Measurements from ENCODE around the gene IGF1R.

The IGF1R gene

DNA sequence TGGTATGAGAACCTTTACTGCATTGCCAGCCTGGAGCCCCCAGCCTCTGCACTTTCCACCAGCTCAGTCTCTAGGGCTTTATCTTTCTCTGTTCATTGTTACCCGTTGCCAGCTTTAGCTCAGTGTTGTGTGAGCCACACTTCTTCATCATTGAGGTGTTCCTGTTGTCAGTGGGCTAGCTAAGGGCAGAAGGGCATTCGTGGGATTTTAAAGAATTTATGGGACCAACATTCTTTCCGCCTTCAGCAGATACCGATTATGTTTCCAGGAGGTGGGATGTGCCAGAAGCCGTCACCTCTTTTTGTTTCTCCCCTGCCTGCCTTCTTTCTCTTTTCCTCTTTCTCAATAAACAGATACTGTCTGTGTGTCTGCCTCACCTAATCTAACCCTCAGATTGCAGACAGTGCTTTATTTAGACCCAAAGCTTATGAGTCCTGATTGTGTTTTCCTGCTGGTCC, 294.7 kb downstream of the IGF1R start:
- H3K4me3 ChIP-seq (ENCODE audit: low read depth, low read length): no peak overlapping the region
- TF ChIP-seq, protein P1, sequence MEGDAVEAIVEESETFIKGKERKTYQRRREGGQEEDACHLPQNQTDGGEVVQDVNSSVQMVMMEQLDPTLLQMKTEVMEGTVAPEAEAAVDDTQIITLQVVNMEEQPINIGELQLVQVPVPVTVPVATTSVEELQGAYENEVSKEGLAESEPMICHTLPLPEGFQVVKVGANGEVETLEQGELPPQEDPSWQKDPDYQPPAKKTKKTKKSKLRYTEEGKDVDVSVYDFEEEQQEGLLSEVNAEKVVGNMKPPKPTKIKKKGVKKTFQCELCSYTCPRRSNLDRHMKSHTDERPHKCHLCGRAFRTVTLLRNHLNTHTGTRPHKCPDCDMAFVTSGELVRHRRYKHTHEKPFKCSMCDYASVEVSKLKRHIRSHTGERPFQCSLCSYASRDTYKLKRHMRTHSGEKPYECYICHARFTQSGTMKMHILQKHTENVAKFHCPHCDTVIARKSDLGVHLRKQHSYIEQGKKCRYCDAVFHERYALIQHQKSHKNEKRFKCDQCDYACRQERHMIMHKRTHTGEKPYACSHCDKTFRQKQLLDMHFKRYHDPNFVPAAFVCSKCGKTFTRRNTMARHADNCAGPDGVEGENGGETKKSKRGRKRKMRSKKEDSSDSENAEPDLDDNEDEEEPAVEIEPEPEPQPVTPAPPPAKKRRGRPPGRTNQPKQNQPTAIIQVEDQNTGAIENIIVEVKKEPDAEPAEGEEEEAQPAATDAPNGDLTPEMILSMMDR (IDR thresholded peaks at IDR 0.05; ENCODE audit: low read depth, low read length, missing control alignments): no peak
- DNase-seq (ENCODE audit: low read depth): no peak

DNA sequence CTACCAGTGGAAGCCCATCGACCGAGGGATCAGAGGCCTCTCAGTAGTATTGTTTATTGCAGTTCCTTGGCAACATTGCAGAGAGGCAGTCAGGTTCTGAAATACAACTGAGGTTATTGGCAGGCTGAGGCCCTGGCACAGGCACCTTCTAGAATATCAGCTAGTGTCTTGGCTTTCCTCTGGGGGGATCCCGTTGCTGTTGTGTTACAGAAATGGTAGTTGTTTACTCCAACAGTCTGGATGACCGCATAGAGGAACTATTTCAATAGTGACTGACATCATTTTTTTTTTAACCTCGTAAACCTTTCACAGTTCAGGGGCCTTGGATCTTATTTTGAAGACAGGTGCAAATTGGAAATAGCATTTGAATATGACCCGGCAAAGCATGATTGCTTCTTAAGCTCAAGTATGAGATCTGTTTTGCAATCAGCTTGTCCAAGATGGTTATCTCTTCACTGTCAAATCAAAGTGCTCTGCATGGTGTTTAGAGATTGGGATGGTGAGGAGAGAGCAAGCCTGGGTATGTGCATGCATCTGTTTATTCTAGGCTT, 295.3 kb downstream of the IGF1R start:
- TF ChIP-seq, protein P1 (IDR thresholded peaks at IDR 0.05; ENCODE audit: low read depth, low read length, missing control alignments): no peak
- DNase-seq (ENCODE audit: low read depth): no peak
- no peak overlapping the region for H3K4me3 ChIP-seq (ENCODE audit: low read depth, low read length)

DNA sequence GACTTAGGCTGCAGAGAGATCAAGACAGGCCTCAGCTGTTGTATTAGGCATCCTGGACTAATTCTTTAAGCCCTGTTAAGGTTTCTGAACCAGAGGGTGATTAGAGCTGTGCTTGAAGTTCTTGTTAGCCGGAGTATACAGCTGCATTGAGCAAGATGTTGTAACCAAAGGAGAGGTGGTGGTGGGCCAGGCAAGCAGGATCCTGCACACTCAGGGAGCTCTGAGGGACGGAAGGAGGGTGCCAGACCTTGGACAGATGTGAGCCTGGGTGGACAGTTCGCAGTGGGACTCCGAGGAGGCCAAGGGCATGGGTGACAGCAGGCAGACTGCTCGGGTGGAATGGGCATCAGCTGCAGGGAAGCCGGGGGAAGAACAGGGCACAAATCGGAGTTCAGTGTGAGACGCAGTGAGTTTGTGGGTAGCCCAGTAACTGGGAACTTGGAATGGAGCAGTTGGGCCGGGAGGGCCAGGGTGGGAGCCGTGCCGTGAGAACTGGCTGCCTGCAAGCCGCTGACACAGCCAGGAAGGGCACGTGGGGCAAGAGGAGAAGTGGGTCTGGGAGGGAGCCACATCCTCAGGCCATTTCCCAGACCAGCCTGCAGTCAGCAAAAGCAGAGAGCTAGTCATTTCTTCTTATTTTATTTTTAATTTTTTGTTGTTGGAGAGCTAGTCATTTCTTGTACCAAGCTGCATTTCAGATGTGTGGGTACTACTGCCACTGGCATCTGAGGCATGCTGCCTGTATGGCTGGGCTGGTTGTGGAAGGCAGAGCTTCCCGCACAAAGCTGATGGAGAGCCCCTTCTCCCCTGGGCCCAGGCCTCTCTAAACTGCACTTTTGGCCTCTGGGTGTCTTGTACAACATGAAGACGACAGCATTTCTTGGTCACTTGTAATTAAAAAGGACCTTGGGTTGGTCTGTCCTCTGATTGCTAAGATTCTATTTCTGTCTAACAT, 298.2 kb downstream of the IGF1R start:
- DNase-seq (ENCODE audit: low read depth): no peak
- no peak overlapping the region for H3K4me3 ChIP-seq (ENCODE audit: low read depth, low read length)
- TF ChIP-seq, protein P1 (IDR thresholded peaks at IDR 0.05; ENCODE audit: low read depth, low read length, missing control alignments): no peak

DNA sequence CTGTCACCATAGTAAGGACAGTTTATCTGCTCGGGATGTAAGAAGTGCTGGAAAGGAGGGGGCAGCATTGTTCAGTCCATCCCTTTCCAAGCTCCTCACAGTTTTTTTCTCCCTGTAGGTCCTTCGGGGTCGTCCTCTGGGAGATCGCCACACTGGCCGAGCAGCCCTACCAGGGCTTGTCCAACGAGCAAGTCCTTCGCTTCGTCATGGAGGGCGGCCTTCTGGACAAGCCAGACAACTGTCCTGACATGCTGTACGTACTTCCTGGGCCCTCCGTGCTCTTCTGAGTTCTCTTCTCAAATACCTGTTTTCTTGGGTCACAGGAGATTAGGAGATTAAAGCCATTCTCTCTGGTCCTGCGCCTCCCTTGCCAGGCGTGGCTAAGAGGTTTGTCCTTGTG, 300.1 kb downstream of the IGF1R start:
- TF ChIP-seq, protein P1 (IDR thresholded peaks at IDR 0.05; ENCODE audit: low read depth, low read length, missing control alignments): no peak
- DNase-seq (ENCODE audit: low read depth): no peak

DNA sequence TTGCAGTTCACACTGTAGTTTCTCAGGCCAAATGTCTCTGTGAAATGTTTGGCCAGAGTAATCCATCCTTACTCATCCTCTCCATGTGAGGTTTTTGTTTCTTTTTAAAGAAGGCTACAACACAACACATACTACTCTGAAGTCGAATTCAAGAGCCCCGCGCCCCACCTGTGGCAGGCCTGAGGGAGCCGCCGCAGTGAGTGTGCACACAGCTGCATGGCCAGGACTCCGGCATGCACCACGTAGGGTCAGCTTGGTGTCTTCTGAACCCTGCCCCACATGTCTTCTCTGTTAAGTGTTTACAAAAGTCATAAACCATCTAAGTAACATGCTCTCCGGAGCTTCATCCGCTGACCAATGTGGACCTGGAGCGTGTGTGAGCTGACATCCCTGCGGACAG, 300.6 kb downstream of the IGF1R start:
- H3K4me3 ChIP-seq (ENCODE audit: low read depth, low read length): no peak overlapping the region
- no peak for DNase-seq (ENCODE audit: low read depth)
- TF ChIP-seq, protein P1 (IDR thresholded peaks at IDR 0.05; ENCODE audit: low read depth, low read length, missing control alignments): no peak

More for the DNA sequence above, 300.1 kb downstream of the IGF1R start:
- no peak overlapping the region for H3K4me3 ChIP-seq (ENCODE audit: low read depth, low read length)

DNA sequence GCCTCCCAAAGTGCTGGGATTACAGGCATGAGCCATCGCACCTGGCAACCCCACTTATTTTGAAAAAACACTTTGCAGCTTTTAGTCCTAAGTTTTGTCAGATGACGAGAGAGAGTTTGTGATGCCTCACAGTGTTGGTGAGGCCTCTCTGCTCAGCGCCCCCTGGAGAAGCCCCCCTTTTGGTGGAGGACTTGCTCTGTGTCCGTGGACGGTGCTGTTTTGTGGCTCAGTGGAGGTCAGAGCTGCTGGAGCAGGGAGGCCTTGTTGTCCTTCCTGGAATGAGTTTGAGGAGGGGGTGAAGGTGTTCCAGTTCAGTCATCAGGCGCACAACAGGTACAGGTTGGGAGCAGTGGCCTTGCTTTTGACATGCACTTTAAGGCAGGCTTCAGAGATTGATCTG, 301.3 kb downstream of the IGF1R start:
- TF ChIP-seq, protein P1 (IDR thresholded peaks at IDR 0.05; ENCODE audit: low read depth, low read length, missing control alignments): no peak

More for the DNA sequence above, 301.3 kb downstream of the IGF1R start:
- DNase-seq (ENCODE audit: low read depth): no peak
- no peak overlapping the region for H3K4me3 ChIP-seq (ENCODE audit: low read depth, low read length)

Data from GM12864 (cell line).